Measurements from ENCODE around the gene TSTD1. TPM values are rescaled to one million over a fixed set of nuclear protein-coding genes. Genes with fewer than 3 reads are reported as not detected.

Gene TSTD1
- total and polyA plus RNA-seq, 2 of the 8 experiments (the other 6 are each of a cell fraction or from before 2014, with no cell fraction given), result 60.9 to 314 TPM

- H3K23ac ChIP-seq (ENCODE audit: insufficient read length), result no peak overlapping the region
- H3K18ac ChIP-seq (ENCODE audit: extremely low read depth, low read length), result no peak overlapping the region
- no peak overlapping the region; the same call in 1 of the 2 replicates for H2BK12ac ChIP-seq (ENCODE audit: low read depth, low read length)
- H2AK5ac ChIP-seq (ENCODE audit: low read depth, low read length), result no peak overlapping the region
- TF ChIP-seq HDAC6 (IDR thresholded peaks at IDR 0.05; ENCODE audit: low read depth, low read length) (no peak), RFX5 (IDR thresholded peaks at IDR 0.05; ENCODE audit: borderline replicate concordance, low read depth, low read length) (no peak), CBX5 (IDR thresholded peaks at IDR 0.05; ENCODE audit: low read depth, low read length) (no peak)
- H3K36me3 ChIP-seq (ENCODE audit: control insufficient read depth in 2 of 4, insufficient read depth in 4 of 4, low read length in 3 of 4), result no peaks in the 10 kb centered on the region
- peaks cover 0 to 1% (median under 1%) of the 10 kb centered on the region in 4 experiments; a peak in 2 of 7 replicates for H3K4me1 ChIP-seq (replicated peaks in 1 of 4; ENCODE audit: control insufficient read depth in 3 of 4, insufficient read depth in 4 of 4, low read length in 3 of 4)
- H3K79me1 ChIP-seq (ENCODE audit: low read depth, low read length), result no peaks in the 10 kb centered on the region
- no peak overlapping the region for H2BK20ac ChIP-seq (ENCODE audit: low read length)
- H3K4me2 ChIP-seq (ENCODE audit: insufficient read depth in 1 of 2, low read depth in 2 of 2, low read length in 2 of 2), result no peak overlapping the region
- no peaks in the 10 kb centered on the region for H3K23me2 ChIP-seq (ENCODE audit: low read depth, low read length)
- DNase-seq (ENCODE audit: low read depth in 1 of 2, low spot score in 2 of 2) (no peak), FAIRE-seq (no peak)
- H2BK15ac ChIP-seq (ENCODE audit: low read length), result peak overlapping the region; percentile 6; the same call in 1 of the 2 replicates
- no peaks in the 10 kb centered on the region for H3K27me3 ChIP-seq (replicated peaks in 1 of 4; ENCODE audit: control insufficient read depth in 3 of 4, extremely low read depth in 1 of 4, insufficient read depth in 3 of 4, low read length in 3 of 4)
- H2AFZ ChIP-seq (ENCODE audit: low read length), result no peak overlapping the region
- H4K5ac ChIP-seq (ENCODE audit: insufficient read length, low read depth, low read length), result no peak overlapping the region
- H4K20me1 ChIP-seq (replicated peaks in 1 of 2; ENCODE audit: control insufficient read depth in 1 of 2, insufficient read depth in 2 of 2, low read length in 2 of 2), result peaks cover 0 to 3% of the 10 kb centered on the region in 2 experiments
- H3K79me2 ChIP-seq (ENCODE audit: control insufficient read depth in 1 of 2, insufficient read depth in 2 of 2, low read length in 2 of 2), result no peaks in the 10 kb centered on the region
- no peak overlapping the region for H3K4ac ChIP-seq (replicated peaks; ENCODE audit: insufficient read length, low read depth, low read length)
- no peaks in the 10 kb centered on the region for H3K9me3 ChIP-seq (ENCODE audit: insufficient read depth in 2 of 2, low read depth in 1 of 2, low read length in 1 of 2)
- peak overlapping the region; percentile 67 for H2BK120ac ChIP-seq (replicated peaks; ENCODE audit: low read depth, low read length)
- 79% methylated on average over 12 of the region's 12 CpGs; no CpG with 5 or more reads in 1 of the 2 experiments for WGBS, 2 experiments (ENCODE audit: extremely low coverage in 1 of 2, insufficient coverage in 1 of 2, insufficient read length in 1 of 2, insufficient replicate concordance in 2 of 2, low coverage in 1 of 2, low lambda C conversion rate in 2 of 2, missing lambda C conversion rate in 1 of 2)
- H4K91ac ChIP-seq (replicated peaks; ENCODE audit: insufficient read length, low read length), result peak overlapping the region; percentile 73
- peak overlapping the region; percentile 28; the same call in 1 of the 2 replicates for H2BK5ac ChIP-seq (ENCODE audit: low read depth, low read length)
- no peak overlapping the region for H3K14ac ChIP-seq (ENCODE audit: insufficient read length)
- ChIA-PET POLR2A (ENCODE audit: partially characterized antibody) (interaction anchor here (0.9 to 1.5 kb wide), 2 partner anchors 10 to 22 kb away, joined by 3 to 5 read pairs; no protein-coding TSS in a partner anchor), CTCF (ENCODE audit: partially characterized antibody) (interaction anchor here (0.6 to 17.8 kb wide), 6 partner anchors 9 to 1115 kb away, joined by 3 to 282 read pairs (median 24); partner anchors contain the start of genes KLHDC9 and NECTIN4)
- no peak overlapping the region for H3K9ac ChIP-seq (replicated peaks in 1 of 4; ENCODE audit: extremely low read depth in 1 of 4, low read depth in 3 of 4, low read length in 3 of 4)
- peak overlapping the region; percentile 26 for H3K56ac ChIP-seq (replicated peaks; ENCODE audit: insufficient read length, low read depth, low read length)
- H4K8ac ChIP-seq (ENCODE audit: extremely low read depth, insufficient read depth, low read length), result peak overlapping the region; percentile 80
- H3K4me3 ChIP-seq (ENCODE audit: extremely low read depth in 1 of 4, insufficient read depth in 2 of 4, low read depth in 3 of 4, low read length in 4 of 4), result no peak overlapping the region
- H3K27ac ChIP-seq (ENCODE audit: low read depth, low read length), result no peak overlapping the region
Observed at GRCh38 chr1:161074676-161075368, 36.1 kb upstream of the TSTD1 start.

All from H1 (cell line).